Stimulated activated CD8-positive, alpha-beta memory T cell treated with anti-CD3 and anti-CD28 coated beads, Interleukin-15, amount 100 ng/mL, for 24 hours (primary cell): ENCODE results near the gene SLC35A4.
A peak's percentile ranks its signal among the peaks of the same experiment; 100 is the strongest.

Experiments
- DNase-seq: peaks from one replicate; pipeline ENCODE4 v3.0.0-alpha.2; 2020; ENCODE audit warnings: low read depth

The SLC35A4 gene

GRCh38 chr5:140564196-140565023, at the start of gene SLC35A4, which contains the start of gene APBB3:
Gene SLC35A4 (plus strand): TSS chr5:140564828. CDS start chr5:140567170, 2,342 bp downstream.
Gene APBB3 (minus strand): TSS chr5:140564598. CDS start chr5:140564245, 353 bp downstream.
- DNase-seq: peak; percentile 79

GRCh38 chr5:140524003-140524402, 40.6 kb upstream of the SLC35A4 start:
- DNase-seq: no peak

- DNase-seq: no peak
Observed at GRCh38 chr5:140540227-140540626, 24.4 kb upstream of the SLC35A4 start.

- DNase-seq: no peak
Observed at GRCh38 chr5:140542972-140543371, 21.7 kb upstream of the SLC35A4 start.

GRCh38 chr5:140544986-140545385, 19.6 kb upstream of the SLC35A4 start:
- DNase-seq: no peak

GRCh38 chr5:140545606-140546005, 19.0 kb upstream of the SLC35A4 start:
- no peak for DNase-seq

- DNase-seq: no peak
Observed at GRCh38 chr5:140546851-140547507, 17.6 kb upstream of the SLC35A4 start.

GRCh38 chr5:140547508-140548299, 16.9 kb upstream of the SLC35A4 start, which contains the start of gene EIF4EBP3:
Gene EIF4EBP3 (plus strand): TSS chr5:140547662. CDS start chr5:140547738, 76 bp downstream.
- peak; percentile 60 for DNase-seq

GRCh38 chr5:140548300-140548688, 16.3 kb upstream of the SLC35A4 start:
- DNase-seq: no peak

GRCh38 chr5:140548791-140549190, 15.8 kb upstream of the SLC35A4 start:
- no peak for DNase-seq

GRCh38 chr5:140549237-140550144, 15.1 kb upstream of the SLC35A4 start:
- no peak for DNase-seq

GRCh38 chr5:140550147-140551079, 14.2 kb upstream of the SLC35A4 start:
- DNase-seq: no peak

- no peak for DNase-seq
Observed at GRCh38 chr5:140551872-140552271, 12.8 kb upstream of the SLC35A4 start.

- no peak for DNase-seq
Observed at GRCh38 chr5:140553657-140554056, 11.0 kb upstream of the SLC35A4 start.

- DNase-seq: no peak
Observed at GRCh38 chr5:140554454-140554853, 10.2 kb upstream of the SLC35A4 start.

GRCh38 chr5:140555747-140556312, 8.8 kb upstream of the SLC35A4 start:
- no peak for DNase-seq

GRCh38 chr5:140556438-140556837, 8.2 kb upstream of the SLC35A4 start:
- DNase-seq: no peak

GRCh38 chr5:140557136-140557805, 7.4 kb upstream of the SLC35A4 start, which contains the start of gene SRA1:
Gene SRA1 (minus strand): TSS chr5:140557473. CDS start chr5:140557452, 21 bp downstream.
- peak; percentile 81 for DNase-seq

GRCh38 chr5:140557965-140558364, 6.7 kb upstream of the SLC35A4 start:
- no peak for DNase-seq
